ENCODE results near the gene LRIG2. TPM values are rescaled to one million over a fixed set of nuclear protein-coding genes. Genes with fewer than 3 reads are reported as not detected.

The LRIG2 gene
- total RNA-seq, 1 experiment from 2014 or later: 23.2 TPM

DNA sequence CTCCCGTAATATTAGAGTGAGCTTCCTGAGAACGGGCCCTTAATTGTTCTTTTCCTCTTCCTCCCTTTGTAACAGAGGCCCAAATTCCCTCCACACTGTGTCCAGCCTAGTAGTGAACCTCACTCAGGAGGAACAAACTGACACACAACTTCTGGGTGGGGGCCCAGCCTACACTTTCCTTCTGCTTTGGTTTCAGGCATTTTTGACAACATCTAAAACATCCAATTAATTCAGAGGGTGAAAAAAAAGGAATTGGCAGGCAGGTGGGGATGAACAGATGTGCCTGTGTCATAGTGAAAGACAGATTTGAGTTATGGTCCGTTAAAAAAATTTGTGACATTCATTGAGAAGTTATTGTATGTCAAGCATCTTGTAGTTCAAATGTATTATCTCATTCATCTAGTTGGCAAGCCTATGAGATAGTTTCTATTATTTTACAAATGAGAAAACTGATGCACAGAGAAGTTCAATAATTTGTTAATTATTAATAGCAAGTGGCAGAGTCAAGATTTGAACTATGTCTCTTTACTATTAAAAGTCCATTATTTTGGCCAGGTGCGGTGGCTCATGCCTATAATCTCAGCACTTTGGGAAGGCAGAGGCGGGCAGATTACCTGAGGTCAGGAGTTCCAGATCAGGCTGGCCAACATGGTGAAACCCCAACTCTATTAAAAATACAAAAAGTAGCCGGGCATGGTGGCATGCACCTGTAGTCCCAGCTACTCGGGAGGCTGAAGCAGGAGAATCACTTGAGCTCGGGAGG, 41.6 kb upstream of the LRIG2 start:
- H3K4me1 ChIP-seq (ENCODE audit: insufficient read depth, low read length): peaks cover 8% of the 10 kb centered on the region; the same call in 1 of the 2 replicates
- H4K5ac ChIP-seq (ENCODE audit: insufficient read length, low read depth, low read length): no peak overlapping the region
- H2BK12ac ChIP-seq (ENCODE audit: insufficient read length, low read depth, low read length): no peak overlapping the region
- H2BK5ac ChIP-seq (ENCODE audit: insufficient read length, low read length): no peak overlapping the region
- H3K4me2 ChIP-seq (ENCODE audit: insufficient read depth, insufficient read length, low read length): no peak overlapping the region
- H3K23me2 ChIP-seq (ENCODE audit: insufficient read length, low read depth, low read length, poor library complexity, severe bottlenecking): no peaks in the 10 kb centered on the region
- no peaks in the 10 kb centered on the region for H3K79me2 ChIP-seq (ENCODE audit: insufficient read depth, low read length)
- H2AFZ ChIP-seq (ENCODE audit: low read length): no peak overlapping the region
- no peak for DNase-seq
- no peak overlapping the region for H3K14ac ChIP-seq (ENCODE audit: insufficient read depth, low read length)
- Mint-ChIP-seq H3K4me3 (no peak overlapping the region), H3K27ac (peak overlapping the region; percentile 2 to 25 (median 9); a peak in 3 of 7 replicates), H3K4me1 (peaks cover 45 to 47% of the 10 kb centered on the region in 2 experiments), H3K27me3 (ENCODE audit: low read depth) (no peaks in the 10 kb centered on the region), H3K36me3 (ENCODE audit: insufficient read depth in 1 of 3, low read depth in 3 of 3) (no peaks in the 10 kb centered on the region), H3K9me3 (no peaks in the 10 kb centered on the region)
- H3K9me3 ChIP-seq (ENCODE audit: control insufficient read depth, low read depth, low read length): no peaks in the 10 kb centered on the region
- no peak overlapping the region for H2BK15ac ChIP-seq (ENCODE audit: low read depth, low read length)
- no peak overlapping the region for H2BK20ac ChIP-seq (ENCODE audit: low read depth, low read length, poor library complexity, severe bottlenecking)
- no peak for TF ChIP-seq CTCF (conservative IDR thresholded peaks at IDR 0.05)
- H3K18ac ChIP-seq (ENCODE audit: insufficient read length, low read depth, low read length): no peak overlapping the region
- no peaks in the 10 kb centered on the region for H3K79me1 ChIP-seq (ENCODE audit: insufficient read depth, low read depth, low read length, poor library complexity, severe bottlenecking)
- H4K91ac ChIP-seq (ENCODE audit: insufficient read length, low read depth, low read length): no peak overlapping the region
- no peak overlapping the region for H3K9ac ChIP-seq (ENCODE audit: extremely low read depth, insufficient read length, low read length)
- no peak overlapping the region for H3K23ac ChIP-seq (ENCODE audit: insufficient read length, low read depth, low read length)
- H3K56ac ChIP-seq (ENCODE audit: insufficient read length, low read depth, low read length): no peak overlapping the region
- no peak overlapping the region for H3K27ac ChIP-seq (ENCODE audit: insufficient read length, low read depth, low read length)
- no peak overlapping the region for H2AK5ac ChIP-seq (ENCODE audit: insufficient read length, low read length)
- H4K8ac ChIP-seq (replicated peaks; ENCODE audit: insufficient read length, low read depth, low read length): no peak overlapping the region
- no peak overlapping the region for H2BK120ac ChIP-seq (ENCODE audit: low read depth, low read length, poor library complexity, severe bottlenecking)
- H4K20me1 ChIP-seq (ENCODE audit: control insufficient read depth, insufficient read depth, insufficient read length): no peaks in the 10 kb centered on the region
- no peak overlapping the region for H3K4ac ChIP-seq (ENCODE audit: low read depth, low read length)
- H3T11ph ChIP-seq (ENCODE audit: low read length): no peak overlapping the region
- H3K27me3 ChIP-seq (ENCODE audit: insufficient read depth, low read length): no peaks in the 10 kb centered on the region
- no CpG with 5 or more reads among the region's 8 CpGs for WGBS (ENCODE audit: extremely low coverage, insufficient read length, low lambda C conversion rate)
